Activated CD4-positive, alpha-beta memory T cell treated with anti-CD3 and anti-CD28 coated beads for 36 hours (primary cell): ENCODE data around the gene CSDE1. TPM values are rescaled to one million over a fixed set of nuclear protein-coding genes. Genes with fewer than 3 reads are reported as not detected.
"Not testable (repeated sequence)": the region's sequence is repeated elsewhere in the genome, so short reads cannot be mapped to it uniquely, and the experiment has no call there.

ENCODE experiments used
- CTCF ChIA-PET: fragments of 350-600 bp; sonication (Branson Sonifier 250); formaldehyde crosslinking; loops from one replicate; lab custom pipeline; 2021; ENCODE audit warnings: antibody characterized with exemption, inconsistent platforms; lab: Charles Lee
- POLR2A ChIA-PET: fragments of 350-600 bp; sonication (Branson Sonifier 250); formaldehyde crosslinking; loops from one replicate; lab custom pipeline; 2021; ENCODE audit warnings: antibody characterized with exemption; lab: Charles Lee
- DNase-seq: peaks from one replicate; pipeline ENCODE4 v3.0.0-alpha.2; 2020
- H3K27ac Mint-ChIP-seq: one replicate; pipeline ENCODE4 v1.8.0; 2021; ENCODE audit warnings: mixed read lengths
- H3K27me3 Mint-ChIP-seq: one replicate; pipeline ENCODE4 v1.8.0; 2021; ENCODE audit warnings: mixed read lengths
- H3K36me3 Mint-ChIP-seq: one replicate; pipeline ENCODE4 v1.8.0; 2021; ENCODE audit warnings: mixed read lengths
- H3K4me1 Mint-ChIP-seq: one replicate; pipeline ENCODE4 v1.8.0; 2021; ENCODE audit warnings: low read depth, mixed read lengths
- H3K4me3 Mint-ChIP-seq: one replicate; pipeline ENCODE4 v1.8.0; 2021; ENCODE audit warnings: mild to moderate bottlenecking, mixed read lengths
- H3K9me3 Mint-ChIP-seq: one replicate; pipeline ENCODE4 v1.8.0; 2021; ENCODE audit warnings: mixed read lengths
- intact Hi-C: fragments of 100-400 bp; cut with micrococcal nuclease; formaldehyde crosslinking; loops from one replicate; pipeline ENCODE4 v1.15.1; 2023
- total RNA-seq, 2 experiments: library from RNA; stranded (reverse); gene quantifications; one replicate each; pipeline ENCODE4 v1.2.3, GENCODE V29; 2021

CSDE1 gene
- 100 to 1,000 TPM; 452 to 464 TPM for total RNA-seq

DNA sequence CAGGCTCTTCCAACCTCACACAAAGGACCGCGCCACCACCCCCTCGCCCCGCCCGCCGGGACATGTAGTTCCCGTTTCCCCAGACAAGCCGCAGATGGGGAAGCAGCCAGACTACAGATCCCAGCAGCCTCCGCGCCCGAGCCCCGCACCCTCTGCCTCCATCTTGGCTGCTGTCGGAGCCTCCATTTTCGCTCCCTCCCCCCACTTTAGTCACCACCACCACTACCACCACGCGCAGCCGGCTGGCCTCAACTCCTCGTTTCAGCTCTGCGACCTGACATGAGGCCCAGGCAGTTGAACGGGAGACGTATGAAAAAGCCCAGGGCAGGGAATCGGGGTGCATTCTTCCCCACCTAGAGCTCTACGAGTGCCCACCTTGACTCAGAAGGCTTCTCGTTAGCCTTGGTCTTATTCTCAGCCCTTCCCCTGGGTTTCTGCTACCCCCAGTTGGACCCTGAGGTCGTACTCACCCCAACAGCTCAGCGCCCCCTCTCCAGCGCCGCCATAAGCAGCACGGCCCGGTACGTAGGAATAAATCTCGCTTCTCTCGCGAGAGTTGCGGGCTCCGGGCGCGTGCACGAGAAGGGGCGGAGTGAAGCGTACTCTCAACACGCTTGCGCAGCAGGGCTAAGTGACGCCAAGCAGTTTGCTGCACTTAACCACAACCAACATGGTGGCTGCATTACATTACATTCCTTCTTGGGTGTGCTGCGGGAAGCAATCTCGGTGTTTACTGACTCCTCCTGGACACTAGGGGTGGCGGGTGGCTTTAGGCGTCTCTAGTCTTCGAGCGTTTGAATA is at the start of gene CSDE1:
TSS of gene CSDE1 (minus strand) at position 530 of the 801 bp plus-strand sequence. CDS start 18,094 bp downstream, outside the sequence.
- intact Hi-C loops = loop anchor here (1.0 to 10.0 kb wide), 14 partner anchors 11 to 1800 kb away; partner anchors contain the start of genes BCAS2, DENND2C, MAGI3 and NRAS
- Mint-ChIP-seq H3K27ac (peak within 1 kb of the TSS; percentile 100), H3K36me3 (peaks cover 17% of the 10 kb centered on the region), H3K4me1 (peaks cover 47% of the 10 kb centered on the region), H3K9me3 (peaks cover under 1% of the 10 kb centered on the region), H3K27me3 (no peaks in the 10 kb centered on the region), H3K4me3 (peak within 1 kb of the TSS; percentile 98)
- peak; percentile 98 for DNase-seq
- ChIA-PET CTCF (interaction anchor here (1.0 kb wide), 1 partner anchor 41 kb away, joined by 5 read pairs; the partner anchor contains the start of gene NRAS), POLR2A (interaction anchor here (0.6 to 3.4 kb wide), 5 partner anchors 13 to 314 kb away, joined by 3 to 12 read pairs (median 4); partner anchors contain the start of genes NRAS and SIKE1)

DNA sequence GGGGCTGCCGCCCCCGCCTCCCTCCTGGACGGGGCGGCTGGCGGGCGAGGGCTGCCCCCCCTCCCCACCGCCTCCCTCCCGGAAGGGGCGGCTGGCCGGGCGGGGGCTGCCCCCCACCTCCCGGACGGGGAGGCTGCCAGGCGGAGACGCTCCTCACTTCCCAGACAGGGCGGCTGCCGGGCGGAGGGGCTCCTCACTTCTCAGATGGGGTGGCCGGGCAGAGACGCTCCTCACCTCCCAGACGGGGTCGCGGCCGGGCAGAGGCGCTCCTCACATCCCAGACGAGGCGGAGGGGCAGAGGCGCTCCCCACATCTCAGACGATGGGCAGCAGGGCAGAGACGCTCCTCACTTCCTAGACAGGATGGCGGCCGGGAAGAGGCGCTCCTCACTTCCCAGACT is 46.7 kb upstream of the CSDE1 start:
- POLR2A ChIA-PET, DNase-seq, intact Hi-C loops, H3K36me3 Mint-ChIP-seq, H3K4me3 Mint-ChIP-seq, H3K27ac Mint-ChIP-seq, H3K4me1 Mint-ChIP-seq, H3K27me3 Mint-ChIP-seq, H3K9me3 Mint-ChIP-seq, CTCF ChIA-PET: not testable (repeated sequence)

- ChIA-PET POLR2A (no interaction called here), CTCF (no interaction called here)
- Mint-ChIP-seq H3K36me3 (no peaks in the 10 kb centered on the region), H3K4me1 (no peaks in the 10 kb centered on the region), H3K27me3 (peaks cover 12% of the 10 kb centered on the region), H3K27ac (no peak overlapping the region), H3K4me3 (no peak overlapping the region), H3K9me3 (no peaks in the 10 kb centered on the region)
- intact Hi-C loops = no loop called here
- DNase-seq = no peak
Observed at GRCh38 chr1:114803001-114803400, 45.2 kb upstream of the CSDE1 start.

GRCh38 chr1:114794038-114794437 is 36.3 kb upstream of the CSDE1 start:
- H3K27me3 Mint-ChIP-seq = peaks cover 12% of the 10 kb centered on the region
- no peak overlapping the region for H3K4me3 Mint-ChIP-seq
- no peaks in the 10 kb centered on the region for H3K9me3 Mint-ChIP-seq
- CTCF ChIA-PET = interaction anchor here (1.5 kb wide), 1 partner anchor 12 kb away, joined by 3 read pairs; no protein-coding TSS in a partner anchor
- H3K4me1 Mint-ChIP-seq = no peaks in the 10 kb centered on the region
- H3K36me3 Mint-ChIP-seq = no peaks in the 10 kb centered on the region
- no peak overlapping the region for H3K27ac Mint-ChIP-seq
- intact Hi-C loops = no loop called here
- no peak for DNase-seq
- POLR2A ChIA-PET = no interaction called here

DNA sequence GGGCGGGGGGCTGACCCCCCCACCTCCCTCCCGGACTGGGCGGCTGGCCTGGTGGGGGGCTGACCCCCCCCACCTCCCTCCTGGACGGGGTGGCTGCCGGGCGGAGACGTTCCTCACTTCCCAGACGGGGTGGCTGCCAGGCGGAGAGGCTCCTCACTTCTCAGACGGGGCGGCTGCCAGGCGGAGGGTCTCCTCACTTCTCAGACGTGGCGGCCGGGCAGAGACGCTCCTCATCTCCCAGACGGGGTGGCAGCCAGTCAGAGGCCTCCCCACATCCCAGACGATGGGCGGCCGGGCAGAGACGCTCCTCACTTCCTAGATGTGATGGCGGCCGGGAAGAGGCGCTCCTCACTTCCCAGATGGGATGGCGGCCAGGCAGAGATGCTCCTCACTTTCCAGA is 32.8 kb upstream of the CSDE1 start:
- intact Hi-C loops, DNase-seq, H3K4me1 Mint-ChIP-seq, CTCF ChIA-PET, POLR2A ChIA-PET, H3K27ac Mint-ChIP-seq, H3K4me3 Mint-ChIP-seq: not testable (repeated sequence)
- Mint-ChIP-seq H3K27me3 (peaks cover 15% of the 10 kb centered on the region), H3K9me3 (peaks cover 20% of the 10 kb centered on the region), H3K36me3 (peaks cover 12% of the 10 kb centered on the region)

DNA sequence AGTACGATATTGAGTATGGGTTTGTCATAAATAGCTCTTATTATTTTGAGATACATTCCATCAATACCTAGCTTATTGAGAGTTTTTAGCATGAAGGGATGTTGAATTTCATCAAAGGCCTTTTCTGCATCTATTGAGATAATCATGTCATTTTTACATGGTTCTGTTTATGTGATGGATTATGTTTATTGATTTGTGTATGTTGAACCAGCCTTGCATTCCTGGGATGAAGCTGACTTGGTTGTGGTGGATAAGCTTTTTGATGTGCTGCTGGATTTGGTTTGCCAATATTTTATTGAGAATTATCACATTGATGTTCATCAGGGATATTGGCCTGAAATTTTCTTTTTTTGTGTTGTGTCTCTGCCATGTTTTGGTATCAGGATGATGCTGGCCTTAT is 28.7 kb upstream of the CSDE1 start:
- H3K27me3 Mint-ChIP-seq, POLR2A ChIA-PET, H3K4me1 Mint-ChIP-seq, intact Hi-C loops, H3K27ac Mint-ChIP-seq, H3K4me3 Mint-ChIP-seq, CTCF ChIA-PET, DNase-seq: not testable (repeated sequence)
- Mint-ChIP-seq H3K9me3 (peaks cover 23% of the 10 kb centered on the region), H3K36me3 (peaks cover 12% of the 10 kb centered on the region)

DNA sequence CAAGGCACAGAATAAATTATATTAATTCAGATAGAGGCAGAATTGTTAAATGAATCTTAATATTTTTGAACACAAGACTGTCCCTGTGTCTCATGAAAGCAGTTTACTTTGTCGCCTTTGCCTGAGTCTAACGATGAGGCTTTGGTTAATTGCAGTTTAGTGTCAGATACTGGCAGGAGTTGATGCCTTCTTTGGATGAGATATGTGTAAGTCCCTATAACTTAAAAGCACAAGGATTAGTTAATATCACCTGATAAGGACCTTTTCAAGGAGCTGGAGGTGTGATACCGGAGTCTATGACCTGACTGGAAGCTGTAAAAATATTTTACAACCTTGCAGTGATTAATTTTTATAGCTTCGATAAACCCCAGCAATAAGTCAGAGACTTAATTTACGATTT is 24.7 kb upstream of the CSDE1 start:
- POLR2A ChIA-PET = no interaction called here
- Mint-ChIP-seq H3K27me3 (peaks cover 7% of the 10 kb centered on the region), H3K4me1 (peaks cover 23% of the 10 kb centered on the region), H3K36me3 (peaks cover 28% of the 10 kb centered on the region), H3K27ac (no peak overlapping the region), H3K4me3 (no peak overlapping the region), H3K9me3 (peaks cover 22% of the 10 kb centered on the region)
- intact Hi-C loops = no loop called here
- CTCF ChIA-PET = interaction anchor here (1.0 to 1.1 kb wide), 2 partner anchors 12 to 270 kb away, joined by 3 read pairs; no protein-coding TSS in a partner anchor
- no peak for DNase-seq

DNA sequence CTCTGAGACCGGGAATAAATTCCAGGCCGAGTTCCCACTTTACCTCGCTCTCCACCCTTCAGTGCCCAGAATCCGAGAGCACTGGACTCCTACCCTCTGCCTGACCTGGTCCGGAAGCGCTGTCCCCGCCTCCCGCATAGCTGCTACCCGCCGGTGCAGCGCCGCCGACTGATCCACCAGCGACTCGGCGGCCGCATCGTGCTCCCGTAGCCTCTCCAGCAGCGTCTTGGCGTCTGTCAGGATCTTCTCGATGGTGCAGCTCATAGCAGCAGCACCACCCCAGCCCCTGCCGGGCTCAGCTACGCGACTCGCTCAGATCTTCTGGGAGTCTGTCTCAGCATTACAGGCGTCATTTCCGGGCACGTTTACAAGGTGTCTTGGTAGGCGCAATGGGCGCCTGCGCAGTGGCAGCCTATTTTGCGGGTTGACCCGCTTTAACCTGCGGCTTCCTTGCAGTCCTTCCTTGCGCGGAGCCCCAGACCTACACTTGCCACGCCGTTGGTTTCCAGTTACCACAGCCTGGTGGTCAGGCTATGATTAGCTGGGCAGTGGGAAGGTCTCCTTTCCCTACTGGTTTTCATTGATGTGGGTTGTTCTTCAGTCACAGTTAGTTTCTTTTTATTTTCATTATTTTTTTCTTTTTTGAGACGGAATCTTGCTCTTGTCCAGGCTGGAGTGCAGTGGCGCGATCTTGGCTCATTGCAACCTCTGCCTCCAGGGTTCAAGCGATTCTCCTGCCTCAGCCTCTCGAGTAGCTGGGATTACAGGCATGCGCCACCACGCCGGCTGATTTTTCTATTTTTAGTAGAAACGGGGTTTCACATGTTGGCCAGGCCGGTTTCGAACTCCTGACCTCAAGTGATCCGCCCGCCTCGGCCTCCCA is 22.8 kb upstream of the CSDE1 start, which contains the start of gene SIKE1:
TSS of gene SIKE1 (minus strand) at position 342 of the 883 bp plus-strand sequence. CDS start at position 264, 78 bp downstream.
- peak within 1 kb of the TSS; percentile 100 for H3K27ac Mint-ChIP-seq
- H3K9me3 Mint-ChIP-seq = peaks cover 3% of the 10 kb centered on the region
- no peaks in the 10 kb centered on the region for H3K27me3 Mint-ChIP-seq
- H3K4me3 Mint-ChIP-seq = peak within 1 kb of the TSS; percentile 100
- peaks cover 23% of the 10 kb centered on the region for H3K4me1 Mint-ChIP-seq
- intact Hi-C loops = loop anchor here (1.0 kb wide), 3 partner anchors 23 to 199 kb away; partner anchors contain the start of genes BCAS2, CSDE1 and NRAS
- DNase-seq = peak; percentile 97
- ChIA-PET CTCF (interaction anchor here (0.6 to 1.2 kb wide), 3 partner anchors 64 to 434 kb away, joined by 4 read pairs; partner anchors contain the start of gene NRAS), POLR2A (interaction anchor here (0.5 to 1.5 kb wide), 6 partner anchors 23 to 318 kb away, joined by 3 to 8 read pairs (median 3); no protein-coding TSS in a partner anchor)
- peaks cover 29% of the 10 kb centered on the region for H3K36me3 Mint-ChIP-seq

- CTCF ChIA-PET = interaction anchor here (1.2 kb wide), 3 partner anchors 63 to 433 kb away, joined by 3 to 4 read pairs (median 4); partner anchors contain the start of gene NRAS
Observed at GRCh38 chr1:114779722-114780121, 21.9 kb upstream of the CSDE1 start.

GRCh38 chr1:114776726-114777125 is 18.9 kb upstream of the CSDE1 start:
- CTCF ChIA-PET, H3K27me3 Mint-ChIP-seq, POLR2A ChIA-PET, H3K4me3 Mint-ChIP-seq, intact Hi-C loops, H3K9me3 Mint-ChIP-seq, H3K27ac Mint-ChIP-seq, DNase-seq: not testable (repeated sequence)
- peaks cover 37% of the 10 kb centered on the region for H3K36me3 Mint-ChIP-seq
- H3K4me1 Mint-ChIP-seq = peaks cover 23% of the 10 kb centered on the region

More at GRCh38 chr1:114779722-114780121, 21.9 kb upstream of the CSDE1 start:
- POLR2A ChIA-PET = interaction anchor here (0.7 to 1.5 kb wide), 2 partner anchors 64 to 319 kb away, joined by 3 to 8 read pairs; no protein-coding TSS in a partner anchor
- H3K36me3 Mint-ChIP-seq = peaks cover 29% of the 10 kb centered on the region
- no peaks in the 10 kb centered on the region for H3K9me3 Mint-ChIP-seq
- no peaks in the 10 kb centered on the region for H3K27me3 Mint-ChIP-seq
- DNase-seq = no peak
- intact Hi-C loops = loop anchor here (1.0 kb wide), 3 partner anchors 22 to 198 kb away; partner anchors contain the start of genes BCAS2, CSDE1 and NRAS
- peak overlapping the region; percentile 100 for H3K4me3 Mint-ChIP-seq
- peak overlapping the region; percentile 100 for H3K27ac Mint-ChIP-seq
- H3K4me1 Mint-ChIP-seq = peaks cover 23% of the 10 kb centered on the region

GRCh38 chr1:114771992-114772391 is 14.2 kb upstream of the CSDE1 start:
- intact Hi-C loops = no loop called here
- H3K9me3 Mint-ChIP-seq = no peaks in the 10 kb centered on the region
- no peak overlapping the region for H3K4me3 Mint-ChIP-seq
- no peaks in the 10 kb centered on the region for H3K4me1 Mint-ChIP-seq
- POLR2A ChIA-PET = no interaction called here
- H3K27me3 Mint-ChIP-seq = no peaks in the 10 kb centered on the region
- DNase-seq = no peak
- no peak overlapping the region for H3K27ac Mint-ChIP-seq
- CTCF ChIA-PET = no interaction called here
- H3K36me3 Mint-ChIP-seq = peaks cover 19% of the 10 kb centered on the region
